Ectodermal cell (in vitro differentiated cells): Measurements from ENCODE around the gene RPTOR.

Experiments
- H3K27ac ChIP-seq: 2 replicates; pipeline ENCODE4 v1.7.0; 2013; ENCODE audit warnings: mild to moderate bottlenecking, low read depth, low read length; ENCODE audit not compliant: insufficient read depth, poor library complexity, severe bottlenecking
- H3K27me3 ChIP-seq: 2 replicates; pipeline ENCODE4 v1.7.0; 2013; ENCODE audit warnings: mild to moderate bottlenecking, low read length; ENCODE audit not compliant: insufficient read depth, control insufficient read depth, poor library complexity, severe bottlenecking
- H3K36me3 ChIP-seq: one replicate; pipeline ENCODE4 v1.7.0; 2013; ENCODE audit warnings: low read length; ENCODE audit not compliant: control insufficient read depth, insufficient read depth
- H3K4me1 ChIP-seq: one replicate; pipeline ENCODE4 v1.7.0; 2013; ENCODE audit warnings: low read length; ENCODE audit not compliant: control insufficient read depth, insufficient read depth
- H3K4me3 ChIP-seq: 2 replicates; pipeline ENCODE4 v1.7.0; 2013; ENCODE audit warnings: low read depth, low read length, control low read depth; ENCODE audit not compliant: insufficient read depth
- H3K9me3 ChIP-seq: 2 replicates; pipeline ENCODE4 v1.7.0; 2013; ENCODE audit warnings: mild to moderate bottlenecking, low read length, moderate library complexity; ENCODE audit not compliant: control insufficient read depth
- WGBS, 2 experiments: methylation state at CpG; one replicate each; pipeline ENCODE4 v1.1.7; 2013; ENCODE audit warnings: missing lambda C conversion rate in 2 of 2; 5-methylcytosine and 5-hydroxymethylcytosine counted together

Gene RPTOR

GRCh38 chr17:80712606-80713005 lies 168.0 kb downstream of the RPTOR start:
- Histone ChIP-seq H3K9me3 (no peaks in the 10 kb centered on the region), H3K27me3 (no peaks in the 10 kb centered on the region), H3K27ac (no peak overlapping the region), H3K36me3 (no peaks in the 10 kb centered on the region), H3K4me3 (no peak overlapping the region), H3K4me1 (peaks cover 13% of the 10 kb centered on the region)
- WGBS, 2 experiments: 96% methylated on average over 8 of the region's 8 CpGs

- no peaks in the 10 kb centered on the region for H3K27me3 ChIP-seq
- no peak overlapping the region for H3K27ac ChIP-seq
- no peak overlapping the region for H3K4me3 ChIP-seq
- peaks cover 11% of the 10 kb centered on the region for H3K4me1 ChIP-seq
- H3K36me3 ChIP-seq: no peaks in the 10 kb centered on the region
- H3K9me3 ChIP-seq: no peaks in the 10 kb centered on the region
- 95 to 96% methylated on average over 10 of the region's 10 CpGs for WGBS, 2 experiments
These were observed 172.5 kb downstream of the RPTOR start for GRCh38 chr17:80716986-80717719.

- H3K27ac ChIP-seq: no peak overlapping the region
- peaks cover 11% of the 10 kb centered on the region for H3K4me1 ChIP-seq
- H3K9me3 ChIP-seq: no peaks in the 10 kb centered on the region
- no peak overlapping the region for H3K4me3 ChIP-seq
- H3K27me3 ChIP-seq: no peaks in the 10 kb centered on the region
- no peaks in the 10 kb centered on the region for H3K36me3 ChIP-seq
- WGBS, 2 experiments: 87 to 88% methylated on average over 7 of the region's 7 CpGs
These were observed 173.1 kb downstream of the RPTOR start for GRCh38 chr17:80717720-80718083.

- Histone ChIP-seq H3K27ac (no peak overlapping the region), H3K36me3 (no peaks in the 10 kb centered on the region)
- WGBS, 2 experiments: 81 to 85% methylated on average over 4 of the region's 4 CpGs
These were observed 173.8 kb downstream of the RPTOR start for GRCh38 chr17:80718428-80718827.

GRCh38 chr17:80719449-80719848 lies 174.8 kb downstream of the RPTOR start:
- Histone ChIP-seq H3K36me3 (no peaks in the 10 kb centered on the region), H3K4me3 (no peak overlapping the region), H3K27me3 (no peaks in the 10 kb centered on the region), H3K27ac (no peak overlapping the region), H3K4me1 (peaks cover 12% of the 10 kb centered on the region), H3K9me3 (no peaks in the 10 kb centered on the region)
- WGBS, 2 experiments: 96% methylated on average over 8 to 9 of the region's 9 CpGs

More at GRCh38 chr17:80718428-80718827, 173.8 kb downstream of the RPTOR start:
- Histone ChIP-seq H3K27me3 (no peaks in the 10 kb centered on the region), H3K4me1 (peaks cover 11% of the 10 kb centered on the region), H3K9me3 (no peaks in the 10 kb centered on the region), H3K4me3 (no peak overlapping the region)

GRCh38 chr17:80720610-80721577 lies 176.3 kb downstream of the RPTOR start:
- peaks cover 26% of the 10 kb centered on the region for H3K4me1 ChIP-seq
- no peaks in the 10 kb centered on the region for H3K27me3 ChIP-seq
- no peaks in the 10 kb centered on the region for H3K9me3 ChIP-seq
- 91% methylated on average over 35 of the region's 35 CpGs for WGBS, 2 experiments
- H3K36me3 ChIP-seq: no peaks in the 10 kb centered on the region
- no peak overlapping the region for H3K4me3 ChIP-seq
- H3K27ac ChIP-seq: no peak overlapping the region

- Histone ChIP-seq H3K36me3 (no peaks in the 10 kb centered on the region), H3K27me3 (no peaks in the 10 kb centered on the region), H3K4me3 (no peak overlapping the region), H3K9me3 (no peaks in the 10 kb centered on the region), H3K27ac (no peak overlapping the region), H3K4me1 (peaks cover 22% of the 10 kb centered on the region)
- 91 to 94% methylated on average over 3 of the region's 3 CpGs for WGBS, 2 experiments
These were observed 178.0 kb downstream of the RPTOR start for GRCh38 chr17:80722661-80723060.

GRCh38 chr17:80724775-80725266 lies 180.2 kb downstream of the RPTOR start:
- 83% methylated on average over 14 to 16 of the region's 16 CpGs for WGBS, 2 experiments
- peaks cover 16% of the 10 kb centered on the region for H3K4me1 ChIP-seq
- H3K27me3 ChIP-seq: no peaks in the 10 kb centered on the region
- H3K36me3 ChIP-seq: no peaks in the 10 kb centered on the region
- H3K4me3 ChIP-seq: no peak overlapping the region
- H3K27ac ChIP-seq: no peak overlapping the region
- no peaks in the 10 kb centered on the region for H3K9me3 ChIP-seq

- peaks cover 16% of the 10 kb centered on the region for H3K4me1 ChIP-seq
- H3K36me3 ChIP-seq: no peaks in the 10 kb centered on the region
- no peak overlapping the region for H3K27ac ChIP-seq
- H3K9me3 ChIP-seq: no peaks in the 10 kb centered on the region
- no peak overlapping the region for H3K4me3 ChIP-seq
- no peaks in the 10 kb centered on the region for H3K27me3 ChIP-seq
- WGBS, 2 experiments: 92 to 93% methylated on average over 8 of the region's 8 CpGs
These were observed 180.9 kb downstream of the RPTOR start for GRCh38 chr17:80725517-80725916.
